Spleen (tissue), 7 donors: ENCODE results near the gene NTSR2.
A peak's percentile ranks its signal among the peaks of the same experiment; 100 is the strongest.

Experiments
- POLR2A ChIP-seq, 3 donors: fragments of 450-650 bp; IDR thresholded peaks; one replicate each; pipeline ENCODE4 v1.5.1; 2017; ENCODE audit warnings: antibody characterized with exemption in 3 of 3, mild to moderate bottlenecking in 1 of 3
- TF ChIP-seq, protein P1 (sequence below), 11 experiments: fragments of 200-600 bp in 7 of 11; fragments of 450-650 bp in 4 of 11; sonication (generic) in 4 of 11; IDR thresholded peaks in 8 of 11; conservative IDR thresholded peaks in 3 of 11; 1 replicate in 7 of 11; 2 replicates in 4 of 11; pipeline versions ENCODE4 v1.4.0 to v1.8.0; 2016 to 2021; ENCODE audit warnings: antibody characterized with exemption in 11 of 11, inconsistent platforms in 4 of 11, mild to moderate bottlenecking in 1 of 11
- donor health status: DM: no; HTN: no; CAD: no; lungs with moderate emphysema.
- donor health status: DM: no; HTN: no; CAD: no.
- donor health status: DM: no; HTN: no; CAD: no.

DNA sequence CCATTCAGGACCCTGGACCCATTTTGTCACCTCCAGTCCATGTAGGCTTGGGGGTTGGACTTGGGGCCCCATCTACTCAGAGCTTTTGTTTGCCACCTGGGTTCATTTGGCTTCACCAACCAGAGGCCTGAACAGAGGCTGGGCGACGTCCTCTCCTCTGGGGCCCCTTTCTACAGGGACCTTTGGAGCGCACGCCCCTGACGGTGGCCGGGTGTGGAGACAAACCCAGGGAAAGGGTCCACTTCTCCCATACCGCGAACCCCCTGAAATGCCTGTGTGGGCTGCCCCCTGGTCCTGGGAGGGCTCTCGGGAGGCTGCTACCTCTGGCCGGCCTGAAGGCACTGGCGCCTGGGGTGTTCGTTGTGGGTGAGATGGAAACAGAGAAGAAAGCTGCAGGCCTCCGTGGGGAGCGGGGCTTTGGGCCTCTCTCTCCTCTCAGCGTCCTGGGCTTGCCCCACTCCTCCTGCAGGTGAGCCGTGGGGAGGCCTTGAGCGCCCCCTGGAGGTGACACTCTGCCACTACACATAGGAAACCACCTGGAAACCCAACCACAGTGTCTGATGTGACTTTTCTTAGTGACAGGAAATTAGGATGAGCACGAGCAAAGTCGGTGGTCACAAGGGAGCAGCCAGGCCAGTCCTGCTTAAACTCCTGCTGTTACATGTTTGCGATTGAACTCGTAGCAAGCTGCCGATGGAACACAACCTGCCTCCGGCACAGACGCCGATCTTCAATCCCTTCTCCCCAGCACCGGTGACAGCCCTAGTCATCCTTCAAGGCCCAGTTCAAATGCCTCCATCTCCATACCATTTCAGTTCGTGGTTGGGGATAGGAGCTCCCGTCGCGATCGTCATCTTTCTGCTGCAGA lies 12.0 kb upstream of the NTSR2 start:
- TF ChIP-seq, protein P1, sequence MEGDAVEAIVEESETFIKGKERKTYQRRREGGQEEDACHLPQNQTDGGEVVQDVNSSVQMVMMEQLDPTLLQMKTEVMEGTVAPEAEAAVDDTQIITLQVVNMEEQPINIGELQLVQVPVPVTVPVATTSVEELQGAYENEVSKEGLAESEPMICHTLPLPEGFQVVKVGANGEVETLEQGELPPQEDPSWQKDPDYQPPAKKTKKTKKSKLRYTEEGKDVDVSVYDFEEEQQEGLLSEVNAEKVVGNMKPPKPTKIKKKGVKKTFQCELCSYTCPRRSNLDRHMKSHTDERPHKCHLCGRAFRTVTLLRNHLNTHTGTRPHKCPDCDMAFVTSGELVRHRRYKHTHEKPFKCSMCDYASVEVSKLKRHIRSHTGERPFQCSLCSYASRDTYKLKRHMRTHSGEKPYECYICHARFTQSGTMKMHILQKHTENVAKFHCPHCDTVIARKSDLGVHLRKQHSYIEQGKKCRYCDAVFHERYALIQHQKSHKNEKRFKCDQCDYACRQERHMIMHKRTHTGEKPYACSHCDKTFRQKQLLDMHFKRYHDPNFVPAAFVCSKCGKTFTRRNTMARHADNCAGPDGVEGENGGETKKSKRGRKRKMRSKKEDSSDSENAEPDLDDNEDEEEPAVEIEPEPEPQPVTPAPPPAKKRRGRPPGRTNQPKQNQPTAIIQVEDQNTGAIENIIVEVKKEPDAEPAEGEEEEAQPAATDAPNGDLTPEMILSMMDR (IDR thresholded peaks at IDR 0.05 in 8 of 11, conservative IDR thresholded peaks at IDR 0.05 in 3 of 11): peak; percentile 35 to 79 (median 55)
- no peak for TF ChIP-seq POLR2A (IDR thresholded peaks at IDR 0.05)
